Thyroid gland (tissue), 4 donors: Measurements from ENCODE around the gene FAM53A. TPM values are rescaled to one million over a fixed set of nuclear protein-coding genes. Genes with fewer than 3 reads are reported as not detected.
A peak's percentile ranks its signal among the peaks of the same experiment; 100 is the strongest.

Source experiments
- DNase-seq, 2 donors: peaks; one replicate each; pipeline ENCODE4 v3.0.0-alpha.2; 2019
- H3K27ac ChIP-seq, 3 donors: fragments of 200-600 bp; sonication (generic); 1 replicate in 2 of 3; 2 replicates in 1 of 3; pipeline ENCODE4 v1.5.1; 2016 to 2019; ENCODE audit warnings: mild to moderate bottlenecking in 1 of 3, moderate library complexity in 1 of 3
- H3K27me3 ChIP-seq: fragments of 200-600 bp; sonication (generic); one replicate; pipeline ENCODE4 v1.5.1; 2019
- H3K36me3 ChIP-seq, 2 donors: fragments of 200-600 bp; sonication (generic); one replicate each; pipeline ENCODE4 v1.5.1; 2016 to 2019
- H3K4me1 ChIP-seq, 2 donors: fragments of 200-600 bp; sonication (generic); one replicate each; pipeline ENCODE4 v1.5.1; 2017 to 2019
- H3K4me3 ChIP-seq, 3 donors: fragments of 200-600 bp; sonication (generic); replicated peaks in 1 of 3; 1 replicate in 2 of 3; 2 replicates in 1 of 3; pipeline ENCODE4 v1.5.1; 2016; ENCODE audit warnings: mild to moderate bottlenecking in 1 of 3
- H3K9me3 ChIP-seq: fragments of 200-600 bp; sonication (generic); one replicate; pipeline ENCODE4 v1.5.1; 2017
- POLR2A ChIP-seq, 2 donors: fragments of 450-650 bp; IDR thresholded peaks; one replicate each; pipeline ENCODE4 v1.6.1; 2017; ENCODE audit warnings: antibody characterized with exemption in 2 of 2, mild to moderate bottlenecking in 2 of 2, moderate library complexity in 1 of 2
- WGBS, 2 donors: methylation state at CpG; one replicate each; pipeline ENCODE4 v1.1.5; 2017; 5-methylcytosine and 5-hydroxymethylcytosine counted together
- intact Hi-C: fragments of 100-400 bp; cut with DNase I; formaldehyde crosslinking; loops from one replicate; pipeline ENCODE4 v1.15.1; 2023
- total RNA-seq, 4 donors: library from RNA; depleted of rRNA; stranded (reverse); fragments of >200 nt; gene quantifications; one replicate each; pipeline ENCODE4 v1.2.3, GENCODE V29; 2016
- TF ChIP-seq, protein P1 (sequence below), 6 experiments: fragments of 200-600 bp in 3 of 6; fragments of 450-650 bp in 3 of 6; sonication (generic) in 3 of 6; IDR thresholded peaks; one replicate each; pipeline ENCODE4 v1.5.1; 2016 to 2019; ENCODE audit warnings: antibody characterized with exemption in 6 of 6, mild to moderate bottlenecking in 2 of 6, inconsistent platforms in 1 of 6, moderate library complexity in 1 of 6

FAM53A gene
- total RNA-seq, 4 donors from 2014 or later: 17.5 to 34.9 (median 21.7) TPM

GRCh38 chr4:1647432-1647831 is 36.7 kb downstream of the FAM53A start:
- Histone ChIP-seq H3K9me3 (no peaks in the 10 kb centered on the region), H3K36me3 (no peaks in the 10 kb centered on the region), H3K27ac (no peak overlapping the region), H3K4me3 (no peak overlapping the region), H3K27me3 (no peaks in the 10 kb centered on the region), H3K4me1 (peaks cover 10 to 16% of the 10 kb centered on the region in 2 donors)
- DNase-seq: no peak
- WGBS, 2 donors: 89% methylated on average over 19 of the region's 19 CpGs
- intact Hi-C loops: no loop called here
- TF ChIP-seq POLR2A (IDR thresholded peaks at IDR 0.05): no peak
- TF ChIP-seq, protein P1, sequence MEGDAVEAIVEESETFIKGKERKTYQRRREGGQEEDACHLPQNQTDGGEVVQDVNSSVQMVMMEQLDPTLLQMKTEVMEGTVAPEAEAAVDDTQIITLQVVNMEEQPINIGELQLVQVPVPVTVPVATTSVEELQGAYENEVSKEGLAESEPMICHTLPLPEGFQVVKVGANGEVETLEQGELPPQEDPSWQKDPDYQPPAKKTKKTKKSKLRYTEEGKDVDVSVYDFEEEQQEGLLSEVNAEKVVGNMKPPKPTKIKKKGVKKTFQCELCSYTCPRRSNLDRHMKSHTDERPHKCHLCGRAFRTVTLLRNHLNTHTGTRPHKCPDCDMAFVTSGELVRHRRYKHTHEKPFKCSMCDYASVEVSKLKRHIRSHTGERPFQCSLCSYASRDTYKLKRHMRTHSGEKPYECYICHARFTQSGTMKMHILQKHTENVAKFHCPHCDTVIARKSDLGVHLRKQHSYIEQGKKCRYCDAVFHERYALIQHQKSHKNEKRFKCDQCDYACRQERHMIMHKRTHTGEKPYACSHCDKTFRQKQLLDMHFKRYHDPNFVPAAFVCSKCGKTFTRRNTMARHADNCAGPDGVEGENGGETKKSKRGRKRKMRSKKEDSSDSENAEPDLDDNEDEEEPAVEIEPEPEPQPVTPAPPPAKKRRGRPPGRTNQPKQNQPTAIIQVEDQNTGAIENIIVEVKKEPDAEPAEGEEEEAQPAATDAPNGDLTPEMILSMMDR (IDR thresholded peaks at IDR 0.05): no peak

DNA sequence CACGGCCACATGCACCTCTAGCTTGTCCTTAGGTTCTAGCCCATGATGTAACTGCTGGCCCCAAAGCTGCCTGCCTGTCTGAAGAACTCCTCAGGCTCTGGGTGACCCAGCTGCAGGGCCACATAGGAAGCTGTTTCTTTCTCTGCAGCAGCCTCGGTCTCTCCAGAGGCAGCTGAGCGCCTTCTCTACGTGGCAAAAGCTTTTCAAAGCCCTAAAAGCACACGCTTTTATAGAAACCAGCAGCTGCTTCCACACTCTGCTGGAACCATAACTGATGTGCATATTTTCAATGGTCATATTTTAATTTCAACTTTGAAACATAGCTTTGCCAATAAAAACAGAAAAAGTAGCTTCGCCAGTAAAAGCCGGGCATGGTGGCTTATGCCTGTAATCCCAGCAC is 37.4 kb downstream of the FAM53A start:
- DNase-seq: no peak
- Histone ChIP-seq H3K27ac (no peak overlapping the region), H3K36me3 (no peaks in the 10 kb centered on the region), H3K27me3 (no peaks in the 10 kb centered on the region), H3K4me1 (peaks cover 10 to 16% of the 10 kb centered on the region in 2 donors), H3K4me3 (no peak overlapping the region), H3K9me3 (no peaks in the 10 kb centered on the region)
- no peak for TF ChIP-seq POLR2A (IDR thresholded peaks at IDR 0.05)
- TF ChIP-seq, protein P1 (IDR thresholded peaks at IDR 0.05): no peak
- intact Hi-C loops: no loop called here
- WGBS, 2 donors: 76 to 92% methylated on average over 7 of the region's 7 CpGs

GRCh38 chr4:1644891-1645657 is 39.0 kb downstream of the FAM53A start:
- 17 to 31% methylated on average over 6 to 18 of the region's 21 CpGs for WGBS, 2 donors
- Histone ChIP-seq H3K4me1 (peaks cover 10 to 16% of the 10 kb centered on the region in 2 donors), H3K9me3 (no peaks in the 10 kb centered on the region), H3K4me3 (no peak overlapping the region), H3K36me3 (no peaks in the 10 kb centered on the region), H3K27ac (peak overlapping the region; percentile 53 to 70 (median 65)), H3K27me3 (no peaks in the 10 kb centered on the region)
- TF ChIP-seq POLR2A (IDR thresholded peaks at IDR 0.05): peak in 1 of 2 donors; percentile 36
- TF ChIP-seq, protein P1 (IDR thresholded peaks at IDR 0.05): peak in 2 of 6 experiments; percentile 16 to 21
- intact Hi-C loops: no loop called here
- peak; percentile 95 to 97 for DNase-seq

DNA sequence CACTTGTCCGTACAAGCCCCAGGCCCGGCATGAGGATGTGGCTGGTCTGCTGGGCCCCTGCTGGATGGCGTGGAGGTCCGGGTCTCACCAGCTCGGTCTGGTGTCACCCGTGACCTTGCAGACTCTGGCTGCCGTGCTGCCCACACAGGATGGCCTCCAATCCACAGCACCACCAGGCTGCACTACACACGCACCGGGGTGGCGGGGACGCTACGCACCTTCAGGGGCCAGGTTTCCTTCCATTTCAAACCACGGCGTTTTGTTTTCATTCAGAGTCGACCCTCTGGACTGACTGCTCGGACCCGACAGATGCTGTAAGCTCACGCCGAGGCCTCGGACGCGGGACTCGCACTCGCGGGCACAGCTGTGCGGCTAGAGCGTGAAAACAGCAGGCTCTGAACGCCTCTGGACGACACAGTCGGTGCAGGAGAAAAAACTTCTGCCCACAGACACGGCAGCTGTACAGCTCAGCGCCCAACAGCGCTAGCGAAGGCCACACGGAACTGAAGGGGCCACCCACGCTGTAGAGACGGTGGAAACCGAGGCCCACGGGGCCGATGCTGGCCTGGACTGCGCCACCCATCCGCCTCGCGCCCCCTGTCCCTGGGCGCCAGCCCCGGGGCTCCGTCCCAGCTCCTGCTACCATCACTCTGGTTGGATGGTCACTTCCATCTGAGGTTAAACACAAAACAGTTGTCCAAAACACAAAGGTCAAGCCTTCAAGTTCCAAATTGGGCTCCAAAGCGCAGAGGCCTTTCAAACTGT is 40.0 kb downstream of the FAM53A start:
- TF ChIP-seq, protein P1 (IDR thresholded peaks at IDR 0.05): no peak
- TF ChIP-seq POLR2A (IDR thresholded peaks at IDR 0.05): no peak
- H3K27me3 ChIP-seq: no peaks in the 10 kb centered on the region
- H3K9me3 ChIP-seq: no peaks in the 10 kb centered on the region
- H3K4me3 ChIP-seq: no peak overlapping the region
- no peaks in the 10 kb centered on the region for H3K36me3 ChIP-seq
- WGBS, 2 donors: 88 to 91% methylated on average over 34 to 48 of the region's 48 CpGs
- intact Hi-C loops: no loop called here
- DNase-seq: no peak
- H3K27ac ChIP-seq: peak overlapping the region; percentile 4 to 65 (median 53)
- H3K4me1 ChIP-seq: peaks cover 10 to 16% of the 10 kb centered on the region in 2 donors
